ENCODE measurements around the gene PRDM1.

PRDM1 gene

GRCh38 chr6:106124437-106125430 lies 38.6 kb downstream of the PRDM1 start:
- no peak overlapping the region for H3K4me3 ChIP-seq (ENCODE audit: low read depth, low read length)
- TF ChIP-seq, protein P1, sequence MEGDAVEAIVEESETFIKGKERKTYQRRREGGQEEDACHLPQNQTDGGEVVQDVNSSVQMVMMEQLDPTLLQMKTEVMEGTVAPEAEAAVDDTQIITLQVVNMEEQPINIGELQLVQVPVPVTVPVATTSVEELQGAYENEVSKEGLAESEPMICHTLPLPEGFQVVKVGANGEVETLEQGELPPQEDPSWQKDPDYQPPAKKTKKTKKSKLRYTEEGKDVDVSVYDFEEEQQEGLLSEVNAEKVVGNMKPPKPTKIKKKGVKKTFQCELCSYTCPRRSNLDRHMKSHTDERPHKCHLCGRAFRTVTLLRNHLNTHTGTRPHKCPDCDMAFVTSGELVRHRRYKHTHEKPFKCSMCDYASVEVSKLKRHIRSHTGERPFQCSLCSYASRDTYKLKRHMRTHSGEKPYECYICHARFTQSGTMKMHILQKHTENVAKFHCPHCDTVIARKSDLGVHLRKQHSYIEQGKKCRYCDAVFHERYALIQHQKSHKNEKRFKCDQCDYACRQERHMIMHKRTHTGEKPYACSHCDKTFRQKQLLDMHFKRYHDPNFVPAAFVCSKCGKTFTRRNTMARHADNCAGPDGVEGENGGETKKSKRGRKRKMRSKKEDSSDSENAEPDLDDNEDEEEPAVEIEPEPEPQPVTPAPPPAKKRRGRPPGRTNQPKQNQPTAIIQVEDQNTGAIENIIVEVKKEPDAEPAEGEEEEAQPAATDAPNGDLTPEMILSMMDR (IDR thresholded peaks at IDR 0.05; ENCODE audit: borderline replicate concordance, insufficient read depth, low read depth, low read length) = no peak

- TF ChIP-seq, protein P1 (IDR thresholded peaks at IDR 0.05; ENCODE audit: borderline replicate concordance, insufficient read depth, low read depth, low read length) = no peak
- no peak overlapping the region for H3K4me3 ChIP-seq (ENCODE audit: low read depth, low read length)
Observed at GRCh38 chr6:106125925-106126435, 39.8 kb downstream of the PRDM1 start.

GRCh38 chr6:106126482-106126881 lies 40.3 kb downstream of the PRDM1 start:
- TF ChIP-seq, protein P1 (IDR thresholded peaks at IDR 0.05; ENCODE audit: borderline replicate concordance, insufficient read depth, low read depth, low read length) = no peak
- H3K4me3 ChIP-seq (ENCODE audit: low read depth, low read length) = no peak overlapping the region

- TF ChIP-seq, protein P1 (IDR thresholded peaks at IDR 0.05; ENCODE audit: borderline replicate concordance, insufficient read depth, low read depth, low read length) = no peak
Observed at GRCh38 chr6:106128981-106129781, 43.0 kb downstream of the PRDM1 start.

GRCh38 chr6:106132153-106132698 lies 46.1 kb downstream of the PRDM1 start:
- no peak overlapping the region for H3K4me3 ChIP-seq (ENCODE audit: low read depth, low read length)
- TF ChIP-seq, protein P1 (IDR thresholded peaks at IDR 0.05; ENCODE audit: borderline replicate concordance, insufficient read depth, low read depth, low read length) = no peak

More at GRCh38 chr6:106128981-106129781, 43.0 kb downstream of the PRDM1 start:
- no peak overlapping the region for H3K4me3 ChIP-seq (ENCODE audit: low read depth, low read length)

GRCh38 chr6:106133040-106133439 lies 46.9 kb downstream of the PRDM1 start:
- TF ChIP-seq, protein P1 (IDR thresholded peaks at IDR 0.05; ENCODE audit: borderline replicate concordance, insufficient read depth, low read depth, low read length) = no peak
- H3K4me3 ChIP-seq (ENCODE audit: low read depth, low read length) = no peak overlapping the region

Measured in GM12875 (cell line).